H1 (cell line): ENCODE results near the gene DDR1. TPM values are rescaled to one million over a fixed set of nuclear protein-coding genes. Genes with fewer than 3 reads are reported as not detected.

ENCODE experiments used
- CBX8 ChIP-seq: fragments of 300-800, 300-1000 bp; sonication (generic); IDR thresholded peaks from 2 replicates; pipeline ENCODE4 v1.7.1; 2016; ENCODE audit warnings: low read depth, low read length, borderline replicate concordance
- CREB1 ChIP-seq: IDR thresholded peaks from 2 replicates; pipeline ENCODE4 v1.6.1; 2012; ENCODE audit warnings: inconsistent platforms
- CTBP2 ChIP-seq: IDR thresholded peaks from 2 replicates; pipeline ENCODE4 v1.7.0; 2011; ENCODE audit warnings: borderline replicate concordance, mild to moderate bottlenecking, moderate library complexity, mixed read lengths, low read length; ENCODE audit not compliant: insufficient read depth, insufficient read length
- GTF2F1 ChIP-seq: IDR thresholded peaks from 2 replicates; pipeline ENCODE4 v1.6.1; 2012; ENCODE audit warnings: low read depth, low read length, improper control_type of control experiment, borderline replicate concordance
- HDAC6 ChIP-seq: IDR thresholded peaks from one replicate; pipeline ENCODE4 v1.7.1; 2012; ENCODE audit warnings: low read depth, mild to moderate bottlenecking, inconsistent platforms, low read length, moderate library complexity
- JUN ChIP-seq: IDR thresholded peaks from 2 replicates; pipeline ENCODE4 v1.6.1; 2011; ENCODE audit warnings: low read depth, mild to moderate bottlenecking, improper control_type of control experiment, low read length
- JUND ChIP-seq: IDR thresholded peaks from 2 replicates; pipeline ENCODE4 v1.6.1; 2011; ENCODE audit warnings: mild to moderate bottlenecking, improper control_type of control experiment, low read length
- RFX5 ChIP-seq: IDR thresholded peaks from 2 replicates; pipeline ENCODE4 v1.6.1; 2011; ENCODE audit warnings: low read depth, low read length, improper control_type of control experiment, borderline replicate concordance
- RXRA ChIP-seq: IDR thresholded peaks from 2 replicates; pipeline ENCODE4 v1.6.1; 2011; ENCODE audit warnings: low read depth, mild to moderate bottlenecking, low read length, moderate library complexity; ENCODE audit not compliant: insufficient read depth
- SIX5 ChIP-seq: IDR thresholded peaks from 2 replicates; pipeline ENCODE4 v1.6.1; 2011; ENCODE audit warnings: mild to moderate bottlenecking, low read depth, low read length
- SUZ12 ChIP-seq: fragments of 200-600 bp; sonication (generic); IDR thresholded peaks from 2 replicates; pipeline ENCODE4 v1.6.1; 2012; ENCODE audit warnings: mild to moderate bottlenecking, inconsistent platforms, low read length, moderate library complexity, mixed read lengths
- TAF1 ChIP-seq: IDR thresholded peaks from 2 replicates; pipeline ENCODE4 v1.6.1; 2011; ENCODE audit warnings: mild to moderate bottlenecking, low read depth, low read length
- TBP ChIP-seq: IDR thresholded peaks from 2 replicates; pipeline ENCODE4 v1.6.1; 2011; ENCODE audit warnings: low read depth, low read length, improper control_type of control experiment
- YY1 ChIP-seq: IDR thresholded peaks from 2 replicates; pipeline ENCODE4 v1.6.1; 2011; ENCODE audit warnings: low read depth, mild to moderate bottlenecking, low read length
- ZNF274 ChIP-seq: IDR thresholded peaks from 2 replicates; pipeline ENCODE4 v1.7.0; 2012; ENCODE audit warnings: low read length, borderline replicate concordance; ENCODE audit errors: extremely low read depth
- polyA plus RNA-seq, 7 experiments: library from polyadenylated mRNA; depleted of rRNA in 3 of 7; stranded (reverse) in 5 of 7; unstranded in 2 of 7; fragments of >200 nt in 5 of 7; fragments of 200-250 nt in 2 of 7; gene quantifications; 1 replicate in 5 of 7; 2 replicates in 1 of 7; 4 replicates in 1 of 7; pipeline versions ENCODE4 v1.2.1 to v1.2.3, GENCODE V29; 2011 to 2013; ENCODE audit warnings: missing spikeins in 2 of 7, mixed read lengths in 2 of 7
- total RNA-seq: library from RNA; stranded (reverse); fragmentation: NEBNext Ultra II Directional; extraction: Animal tissue kit (Norgen Biotek cat#: 25700); gene quantifications from 2 replicates; pipeline ENCODE4 v1.2.1, GENCODE V29; 2021
- TF ChIP-seq, protein P1 (sequence below), 3 experiments: IDR thresholded peaks; 1 replicate in 2 of 3; 2 replicates in 1 of 3; pipeline versions ENCODE4 v1.5.1 to v1.6.1; 2011; ENCODE audit warnings: low read length in 3 of 3, mild to moderate bottlenecking in 3 of 3, inconsistent platforms in 2 of 3, low read depth in 1 of 3, moderate library complexity in 1 of 3; ENCODE audit not compliant: insufficient read depth in 1 of 3; ENCODE audit errors: control extremely low read depth in 1 of 3

Gene DDR1
- total and polyA plus RNA-seq, 2 of the 8 experiments (the other 6 are each of a cell fraction or from before 2014, with no cell fraction given): 99.4 to 181 TPM

DNA sequence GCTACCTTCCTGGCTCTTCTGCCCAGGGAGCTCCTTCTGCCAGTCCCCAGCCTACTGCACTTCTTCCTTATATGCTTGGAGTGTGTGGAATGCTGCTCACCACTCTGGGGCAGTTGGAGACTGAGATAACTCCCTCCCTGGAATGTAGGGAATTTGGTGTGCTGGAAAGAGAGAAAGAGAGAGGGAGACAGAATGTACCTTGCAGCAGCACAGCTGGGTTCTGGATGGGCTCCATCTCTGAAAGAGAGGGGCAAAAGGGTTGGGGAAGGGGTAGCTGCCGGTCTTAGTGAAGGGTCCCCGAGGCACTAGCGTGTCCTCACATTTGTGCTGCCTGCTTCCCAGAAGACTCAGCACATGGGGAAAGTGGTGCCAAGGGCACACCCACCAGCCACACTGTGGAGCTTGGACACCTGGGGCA lies 40.2 kb upstream of the DDR1 start (continued):
- TF ChIP-seq, protein P1, sequence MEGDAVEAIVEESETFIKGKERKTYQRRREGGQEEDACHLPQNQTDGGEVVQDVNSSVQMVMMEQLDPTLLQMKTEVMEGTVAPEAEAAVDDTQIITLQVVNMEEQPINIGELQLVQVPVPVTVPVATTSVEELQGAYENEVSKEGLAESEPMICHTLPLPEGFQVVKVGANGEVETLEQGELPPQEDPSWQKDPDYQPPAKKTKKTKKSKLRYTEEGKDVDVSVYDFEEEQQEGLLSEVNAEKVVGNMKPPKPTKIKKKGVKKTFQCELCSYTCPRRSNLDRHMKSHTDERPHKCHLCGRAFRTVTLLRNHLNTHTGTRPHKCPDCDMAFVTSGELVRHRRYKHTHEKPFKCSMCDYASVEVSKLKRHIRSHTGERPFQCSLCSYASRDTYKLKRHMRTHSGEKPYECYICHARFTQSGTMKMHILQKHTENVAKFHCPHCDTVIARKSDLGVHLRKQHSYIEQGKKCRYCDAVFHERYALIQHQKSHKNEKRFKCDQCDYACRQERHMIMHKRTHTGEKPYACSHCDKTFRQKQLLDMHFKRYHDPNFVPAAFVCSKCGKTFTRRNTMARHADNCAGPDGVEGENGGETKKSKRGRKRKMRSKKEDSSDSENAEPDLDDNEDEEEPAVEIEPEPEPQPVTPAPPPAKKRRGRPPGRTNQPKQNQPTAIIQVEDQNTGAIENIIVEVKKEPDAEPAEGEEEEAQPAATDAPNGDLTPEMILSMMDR (IDR thresholded peaks at IDR 0.05; ENCODE audit: control extremely low read depth in 1 of 3, insufficient read depth in 1 of 3, low read depth in 1 of 3, low read length in 3 of 3): 0 out of 4 replicates have a peak, but pooled peaks of 1 of the 3 experiments have one; percentile 12
- TF ChIP-seq GTF2F1 (no peak), TAF1 (0 out of 2 replicates have a peak, but pooled peaks have one; percentile 41), SIX5 (no peak), TBP (peak; percentile 56; the same call in 1 of the 2 replicates), JUN (no peak), ZNF274 (no peak), HDAC6 (no peak), RFX5 (no peak), SUZ12 (no peak), CBX8 (no peak), RXRA (no peak), JUND (no peak), CTBP2 (no peak), YY1 (0 out of 2 replicates have a peak, but pooled peaks have one; percentile 33), CREB1 (no peak)
